Calu3 (cell line): ENCODE data around the gene PCNP. TPM values are rescaled to one million over a fixed set of nuclear protein-coding genes. Genes with fewer than 3 reads are reported as not detected.

Experiments
- BruUV-seq: library from RNA; stranded (reverse); fragments of 400-500 nt; replicated peaks from 2 replicates; lab custom pipeline; 2021; lab: Mats Ljungman, UMichigan
- CTCF ChIA-PET: fragments of 300-600 bp; sonication (Branson Sonifier 250); formaldehyde crosslinking; loops from one replicate; lab custom pipeline; 2022; ENCODE audit warnings: antibody characterized with exemption; lab: Charles Lee
- DNase-seq: peaks from one replicate; pipeline ENCODE4 v3.0.0; 2022
- H3K27ac Mint-ChIP-seq: one replicate; pipeline ENCODE4 v1.8.0; 2022; ENCODE audit warnings: mixed read lengths; ENCODE audit not compliant: unreplicated experiment
- H3K27me3 Mint-ChIP-seq: one replicate; pipeline ENCODE4 v1.8.0; 2022; ENCODE audit warnings: mixed read lengths; ENCODE audit not compliant: unreplicated experiment
- H3K36me3 Mint-ChIP-seq: one replicate; pipeline ENCODE4 v1.8.0; 2022; ENCODE audit warnings: mild to moderate bottlenecking, moderate library complexity, mixed read lengths; ENCODE audit not compliant: insufficient read depth, unreplicated experiment
- H3K4me1 Mint-ChIP-seq: one replicate; pipeline ENCODE4 v1.8.0; 2022; ENCODE audit warnings: mild to moderate bottlenecking, low read depth, mixed read lengths; ENCODE audit not compliant: unreplicated experiment
- H3K4me3 Mint-ChIP-seq: one replicate; pipeline ENCODE4 v1.8.0; 2022; ENCODE audit warnings: mild to moderate bottlenecking, low read depth, moderate library complexity, mixed read lengths; ENCODE audit not compliant: unreplicated experiment
- H3K9me3 Mint-ChIP-seq: one replicate; pipeline ENCODE4 v1.8.0; 2022; ENCODE audit warnings: low read depth, mixed read lengths; ENCODE audit not compliant: unreplicated experiment
- CTCF ChIP-seq: fragments of 200-600 bp; IDR thresholded peaks from one replicate; pipeline ENCODE4 v1.8.0; 2022; ENCODE audit warnings: antibody characterized with exemption; ENCODE audit not compliant: unreplicated experiment
- intact Hi-C: fragments of 100-400 bp; cut with micrococcal nuclease; formaldehyde crosslinking; loops from one replicate; pipeline ENCODE4 v1.10.0; 2022; ENCODE audit not compliant: unreplicated experiment
- total RNA-seq: library from RNA; stranded (reverse); gene quantifications from 2 replicates; pipeline ENCODE4 v1.2.3, GENCODE V29; 2022

The PCNP gene
- total RNA-seq, 1 experiment from 2014 or later = 147 TPM

DNA sequence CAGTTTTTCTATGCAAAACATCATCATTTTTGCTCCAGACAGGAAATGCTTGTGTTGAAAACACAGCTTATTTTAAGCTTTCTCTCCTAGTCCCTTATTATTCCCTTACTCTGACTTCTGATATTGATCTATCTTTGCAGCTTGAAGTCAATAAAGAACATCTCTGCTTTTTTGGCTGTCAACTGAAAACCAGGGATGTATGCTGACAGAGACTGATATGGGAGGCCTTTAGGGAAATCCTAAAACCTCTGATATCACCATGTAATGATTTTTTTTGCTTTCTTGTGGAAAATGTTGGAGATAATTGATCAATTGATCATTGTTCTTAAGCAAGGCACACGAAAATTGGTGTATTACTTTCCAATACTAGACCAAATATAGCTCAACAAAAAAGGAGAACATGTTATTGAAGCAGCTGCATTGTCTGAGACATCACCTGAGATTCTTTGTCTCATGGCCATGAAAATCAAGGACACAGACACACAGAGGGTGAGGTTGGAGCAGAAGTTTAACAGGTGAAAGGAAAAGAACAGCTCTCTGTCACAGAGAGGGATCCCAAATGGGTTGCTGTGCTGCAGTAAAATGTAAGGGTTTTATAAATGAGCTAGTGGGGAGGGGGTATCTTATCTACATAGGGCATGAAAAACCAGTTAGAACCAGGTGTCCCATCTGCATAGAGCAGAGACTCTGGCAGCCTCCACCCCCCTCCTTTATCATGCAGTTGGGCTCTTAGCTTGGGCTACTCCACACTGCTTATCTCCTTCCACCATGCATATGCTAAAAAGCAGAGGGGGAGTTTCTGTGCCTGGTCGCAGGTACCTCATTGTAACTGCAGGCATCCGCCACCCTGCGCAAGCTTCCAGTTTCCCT lies 43.9 kb upstream of the PCNP start:
- DNase-seq = no peak
- intact Hi-C loops = no loop called here
- CTCF ChIA-PET = no interaction called here
- no peaks in the 10 kb centered on the region for H3K36me3 Mint-ChIP-seq
- H3K27ac Mint-ChIP-seq = no peak overlapping the region
- H3K4me1 Mint-ChIP-seq = no peaks in the 10 kb centered on the region
- H3K4me3 Mint-ChIP-seq = no peak overlapping the region
- TF ChIP-seq CTCF = no peak
- H3K9me3 Mint-ChIP-seq = peaks cover 3% of the 10 kb centered on the region
- BruUV-seq = no TSS peak
- H3K27me3 Mint-ChIP-seq = peaks cover 24% of the 10 kb centered on the region

DNA sequence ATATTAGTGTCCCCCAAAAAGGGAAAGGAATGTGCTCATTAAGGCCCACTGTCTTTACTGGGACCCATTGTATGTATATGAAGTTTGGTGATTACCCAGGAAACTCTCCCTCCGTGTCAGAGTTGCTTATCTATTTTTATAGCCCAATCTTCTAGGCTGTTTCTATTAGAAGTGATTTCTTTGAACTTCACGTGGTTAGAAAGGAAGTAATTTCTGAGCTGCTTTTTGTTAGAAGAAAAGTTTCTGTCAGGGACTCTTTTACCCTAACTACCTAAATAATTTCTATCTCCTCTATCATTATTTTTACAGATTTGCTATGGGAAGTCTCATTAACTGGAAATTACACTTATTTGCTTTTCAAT lies 43.3 kb upstream of the PCNP start:
- Mint-ChIP-seq H3K9me3 (peaks cover 3% of the 10 kb centered on the region), H3K4me1 (no peaks in the 10 kb centered on the region), H3K4me3 (no peak overlapping the region), H3K27ac (no peak overlapping the region), H3K36me3 (no peaks in the 10 kb centered on the region), H3K27me3 (peaks cover 30% of the 10 kb centered on the region)
- no TSS peak for BruUV-seq
- TF ChIP-seq CTCF = no peak
- DNase-seq = no peak
- CTCF ChIA-PET = no interaction called here
- intact Hi-C loops = no loop called here

- Mint-ChIP-seq H3K9me3 (peaks cover 3% of the 10 kb centered on the region), H3K27me3 (peaks cover 40% of the 10 kb centered on the region), H3K36me3 (no peaks in the 10 kb centered on the region), H3K4me1 (no peaks in the 10 kb centered on the region), H3K27ac (no peak overlapping the region), H3K4me3 (no peak overlapping the region)
- no peak for TF ChIP-seq CTCF
- intact Hi-C loops = no loop called here
- CTCF ChIA-PET = no interaction called here
- DNase-seq = no peak
- no TSS peak for BruUV-seq
Measured at GRCh38 chr3:101531473-101532086, 42.4 kb upstream of the PCNP start.

- Mint-ChIP-seq H3K4me3 (no peak overlapping the region), H3K27ac (no peak overlapping the region), H3K36me3 (no peaks in the 10 kb centered on the region), H3K9me3 (peaks cover 3% of the 10 kb centered on the region), H3K4me1 (no peaks in the 10 kb centered on the region), H3K27me3 (peaks cover 54% of the 10 kb centered on the region)
- TF ChIP-seq CTCF = no peak
- CTCF ChIA-PET = no interaction called here
- no TSS peak for BruUV-seq
- DNase-seq = no peak
- intact Hi-C loops = no loop called here
Measured at GRCh38 chr3:101532783-101533602, 41.0 kb upstream of the PCNP start.
